ENCODE results near the gene METTL27. TPM values are rescaled to one million over a fixed set of nuclear protein-coding genes. Genes with fewer than 3 reads are reported as not detected.

Gene METTL27
- polyA plus RNA-seq, 1 donor from 2014 or later, result 2.4 TPM

DNA sequence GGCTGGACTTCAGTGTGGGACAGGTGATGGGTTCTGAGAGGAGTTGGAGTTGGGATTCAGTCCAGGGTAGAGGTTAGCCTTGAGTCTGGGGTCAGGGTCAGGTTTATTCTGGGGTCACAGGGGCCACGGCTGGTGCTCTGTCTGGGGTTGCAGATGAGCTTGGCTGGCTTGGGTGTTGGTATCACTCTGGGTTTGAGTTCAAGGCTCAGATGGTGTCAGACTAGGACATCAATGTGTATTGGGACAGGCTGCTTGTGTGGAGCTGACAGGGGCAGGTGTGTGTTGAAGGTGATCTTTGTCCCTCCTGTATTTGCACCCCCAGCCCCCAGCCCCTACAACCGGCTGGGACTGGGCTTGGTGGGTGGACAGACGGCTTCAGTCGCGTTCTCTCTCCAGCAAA is 45.4 kb upstream of the METTL27 start:
- H3K9me3 ChIP-seq (ENCODE audit: low read length), result no peaks in the 10 kb centered on the region
- H3K9me2 ChIP-seq (ENCODE audit: insufficient read depth, low read length), result no peaks in the 10 kb centered on the region
- H3K4me2 ChIP-seq (ENCODE audit: low read length), result no peak overlapping the region
- TF ChIP-seq, protein P1, sequence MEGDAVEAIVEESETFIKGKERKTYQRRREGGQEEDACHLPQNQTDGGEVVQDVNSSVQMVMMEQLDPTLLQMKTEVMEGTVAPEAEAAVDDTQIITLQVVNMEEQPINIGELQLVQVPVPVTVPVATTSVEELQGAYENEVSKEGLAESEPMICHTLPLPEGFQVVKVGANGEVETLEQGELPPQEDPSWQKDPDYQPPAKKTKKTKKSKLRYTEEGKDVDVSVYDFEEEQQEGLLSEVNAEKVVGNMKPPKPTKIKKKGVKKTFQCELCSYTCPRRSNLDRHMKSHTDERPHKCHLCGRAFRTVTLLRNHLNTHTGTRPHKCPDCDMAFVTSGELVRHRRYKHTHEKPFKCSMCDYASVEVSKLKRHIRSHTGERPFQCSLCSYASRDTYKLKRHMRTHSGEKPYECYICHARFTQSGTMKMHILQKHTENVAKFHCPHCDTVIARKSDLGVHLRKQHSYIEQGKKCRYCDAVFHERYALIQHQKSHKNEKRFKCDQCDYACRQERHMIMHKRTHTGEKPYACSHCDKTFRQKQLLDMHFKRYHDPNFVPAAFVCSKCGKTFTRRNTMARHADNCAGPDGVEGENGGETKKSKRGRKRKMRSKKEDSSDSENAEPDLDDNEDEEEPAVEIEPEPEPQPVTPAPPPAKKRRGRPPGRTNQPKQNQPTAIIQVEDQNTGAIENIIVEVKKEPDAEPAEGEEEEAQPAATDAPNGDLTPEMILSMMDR (IDR thresholded peaks at IDR 0.05; ENCODE audit: poor library complexity, severe bottlenecking), result no peak
- no peak for TF ChIP-seq EZH2 (IDR thresholded peaks at IDR 0.05; ENCODE audit: borderline replicate concordance, insufficient read depth, low read length, poor library complexity, severe bottlenecking)
- TF ChIP-seq, protein P2, sequence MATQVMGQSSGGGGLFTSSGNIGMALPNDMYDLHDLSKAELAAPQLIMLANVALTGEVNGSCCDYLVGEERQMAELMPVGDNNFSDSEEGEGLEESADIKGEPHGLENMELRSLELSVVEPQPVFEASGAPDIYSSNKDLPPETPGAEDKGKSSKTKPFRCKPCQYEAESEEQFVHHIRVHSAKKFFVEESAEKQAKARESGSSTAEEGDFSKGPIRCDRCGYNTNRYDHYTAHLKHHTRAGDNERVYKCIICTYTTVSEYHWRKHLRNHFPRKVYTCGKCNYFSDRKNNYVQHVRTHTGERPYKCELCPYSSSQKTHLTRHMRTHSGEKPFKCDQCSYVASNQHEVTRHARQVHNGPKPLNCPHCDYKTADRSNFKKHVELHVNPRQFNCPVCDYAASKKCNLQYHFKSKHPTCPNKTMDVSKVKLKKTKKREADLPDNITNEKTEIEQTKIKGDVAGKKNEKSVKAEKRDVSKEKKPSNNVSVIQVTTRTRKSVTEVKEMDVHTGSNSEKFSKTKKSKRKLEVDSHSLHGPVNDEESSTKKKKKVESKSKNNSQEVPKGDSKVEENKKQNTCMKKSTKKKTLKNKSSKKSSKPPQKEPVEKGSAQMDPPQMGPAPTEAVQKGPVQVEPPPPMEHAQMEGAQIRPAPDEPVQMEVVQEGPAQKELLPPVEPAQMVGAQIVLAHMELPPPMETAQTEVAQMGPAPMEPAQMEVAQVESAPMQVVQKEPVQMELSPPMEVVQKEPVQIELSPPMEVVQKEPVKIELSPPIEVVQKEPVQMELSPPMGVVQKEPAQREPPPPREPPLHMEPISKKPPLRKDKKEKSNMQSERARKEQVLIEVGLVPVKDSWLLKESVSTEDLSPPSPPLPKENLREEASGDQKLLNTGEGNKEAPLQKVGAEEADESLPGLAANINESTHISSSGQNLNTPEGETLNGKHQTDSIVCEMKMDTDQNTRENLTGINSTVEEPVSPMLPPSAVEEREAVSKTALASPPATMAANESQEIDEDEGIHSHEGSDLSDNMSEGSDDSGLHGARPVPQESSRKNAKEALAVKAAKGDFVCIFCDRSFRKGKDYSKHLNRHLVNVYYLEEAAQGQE (IDR thresholded peaks at IDR 0.05; ENCODE audit: borderline replicate concordance), result no peak
- H3F3A ChIP-seq (ENCODE audit: insufficient read depth, low read length, poor library complexity, severe bottlenecking), result no peaks in the 10 kb centered on the region
- no peaks in the 10 kb centered on the region for H3K36me3 ChIP-seq (ENCODE audit: insufficient read depth, low read length)
- no peak overlapping the region for H3K9ac ChIP-seq (ENCODE audit: low read length)
- H3K27ac ChIP-seq (ENCODE audit: low read length), result no peak overlapping the region
- H3K4me3 ChIP-seq (ENCODE audit: low read length), result no peak overlapping the region
- no peak overlapping the region for H2AFZ ChIP-seq (ENCODE audit: low read depth, low read length)
- H3K79me2 ChIP-seq (replicated peaks; ENCODE audit: insufficient read depth, low read length), result no peaks in the 10 kb centered on the region
- H3K27me3 ChIP-seq (ENCODE audit: insufficient read depth, low read depth, low read length), result no peaks in the 10 kb centered on the region
- H4K20me1 ChIP-seq (ENCODE audit: insufficient read depth), result no peaks in the 10 kb centered on the region

- Histone ChIP-seq H2AFZ (ENCODE audit: low read depth, low read length) (no peak overlapping the region), H3K4me3 (ENCODE audit: low read length) (no peak overlapping the region), H4K20me1 (ENCODE audit: insufficient read depth) (no peaks in the 10 kb centered on the region), H3F3A (ENCODE audit: insufficient read depth, low read length, poor library complexity, severe bottlenecking) (no peaks in the 10 kb centered on the region), H3K9me2 (ENCODE audit: insufficient read depth, low read length) (no peaks in the 10 kb centered on the region), H3K79me2 (replicated peaks; ENCODE audit: insufficient read depth, low read length) (no peaks in the 10 kb centered on the region), H3K9me3 (ENCODE audit: low read length) (no peaks in the 10 kb centered on the region), H3K9ac (ENCODE audit: low read length) (no peak overlapping the region), H3K36me3 (ENCODE audit: insufficient read depth, low read length) (no peaks in the 10 kb centered on the region), H3K27ac (ENCODE audit: low read length) (no peak overlapping the region), H3K4me2 (ENCODE audit: low read length) (no peak overlapping the region), H3K27me3 (ENCODE audit: insufficient read depth, low read depth, low read length) (no peaks in the 10 kb centered on the region)
- TF ChIP-seq POLR2AphosphoS5 (IDR thresholded peaks at IDR 0.05) (no peak), EP300 (conservative IDR thresholded peaks at IDR 0.05; ENCODE audit: poor library complexity, severe bottlenecking) (no peak), TAF1 (IDR thresholded peaks at IDR 0.05; ENCODE audit: low read depth) (no peak), SMC3 (conservative IDR thresholded peaks at IDR 0.05; ENCODE audit: poor library complexity) (no peak), MXI1 (conservative IDR thresholded peaks at IDR 0.05; ENCODE audit: poor library complexity, severe bottlenecking) (no peak), EZH2 (IDR thresholded peaks at IDR 0.05; ENCODE audit: borderline replicate concordance, insufficient read depth, low read length, poor library complexity, severe bottlenecking) (no peak), RAD21 (conservative IDR thresholded peaks at IDR 0.05) (no peak)
- TF ChIP-seq, protein P1 (IDR thresholded peaks at IDR 0.05; ENCODE audit: poor library complexity, severe bottlenecking), result no peak
- TF ChIP-seq, protein P2 (IDR thresholded peaks at IDR 0.05; ENCODE audit: borderline replicate concordance), result no peak
Measured at GRCh38 chr7:73885975-73886798, 43.9 kb upstream of the METTL27 start.

Measured in neural cell (in vitro differentiated cells).